Ectodermal cell (in vitro differentiated cells): Measurements from ENCODE around the gene CHID1.
A peak's percentile ranks its signal among the peaks of the same experiment; 100 is the strongest.

ENCODE experiments used
- H3K27ac ChIP-seq: 2 replicates; pipeline ENCODE4 v1.7.0; 2013; ENCODE audit warnings: mild to moderate bottlenecking, low read depth, low read length; ENCODE audit not compliant: insufficient read depth, poor library complexity, severe bottlenecking
- H3K27me3 ChIP-seq: 2 replicates; pipeline ENCODE4 v1.7.0; 2013; ENCODE audit warnings: mild to moderate bottlenecking, low read length; ENCODE audit not compliant: insufficient read depth, control insufficient read depth, poor library complexity, severe bottlenecking
- H3K36me3 ChIP-seq: one replicate; pipeline ENCODE4 v1.7.0; 2013; ENCODE audit warnings: low read length; ENCODE audit not compliant: control insufficient read depth, insufficient read depth
- H3K4me1 ChIP-seq: one replicate; pipeline ENCODE4 v1.7.0; 2013; ENCODE audit warnings: low read length; ENCODE audit not compliant: control insufficient read depth, insufficient read depth
- H3K4me3 ChIP-seq: 2 replicates; pipeline ENCODE4 v1.7.0; 2013; ENCODE audit warnings: low read depth, low read length, control low read depth; ENCODE audit not compliant: insufficient read depth
- H3K9me3 ChIP-seq: 2 replicates; pipeline ENCODE4 v1.7.0; 2013; ENCODE audit warnings: mild to moderate bottlenecking, low read length, moderate library complexity; ENCODE audit not compliant: control insufficient read depth
- WGBS, 2 experiments: methylation state at CpG; one replicate each; pipeline ENCODE4 v1.1.7; 2013; ENCODE audit warnings: missing lambda C conversion rate in 2 of 2; 5-methylcytosine and 5-hydroxymethylcytosine counted together

Gene CHID1

GRCh38 chr11:933142-933851 lies 22.7 kb upstream of the CHID1 start:
- H3K4me1 ChIP-seq = peaks cover 9% of the 10 kb centered on the region
- H3K36me3 ChIP-seq = no peaks in the 10 kb centered on the region
- 83% methylated on average over 14 of the region's 14 CpGs for WGBS, 2 experiments
- H3K9me3 ChIP-seq = no peaks in the 10 kb centered on the region
- H3K4me3 ChIP-seq = no peak overlapping the region
- H3K27ac ChIP-seq = no peak overlapping the region
- no peaks in the 10 kb centered on the region for H3K27me3 ChIP-seq

DNA sequence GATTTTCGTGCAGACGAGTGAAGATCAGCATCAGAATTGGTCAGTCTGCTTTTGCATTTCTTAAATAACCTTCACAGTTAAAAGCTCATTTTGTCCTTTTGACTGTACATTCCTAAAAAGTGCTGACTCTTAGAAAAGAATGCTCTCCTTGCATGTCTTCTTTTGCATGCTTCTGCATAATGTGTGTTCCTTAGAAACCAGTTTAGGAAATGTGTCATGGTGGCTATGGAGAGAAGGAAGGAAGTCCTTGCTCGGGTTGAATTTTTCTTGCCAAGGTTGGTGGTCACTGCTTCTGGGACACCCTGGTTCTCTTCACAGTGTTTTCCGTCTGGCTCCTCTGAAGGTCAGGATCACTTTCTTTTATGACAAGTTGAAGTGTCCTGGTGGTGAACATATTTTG lies 21.8 kb upstream of the CHID1 start:
- Histone ChIP-seq H3K27me3 (no peaks in the 10 kb centered on the region), H3K27ac (no peak overlapping the region), H3K4me1 (peaks cover 9% of the 10 kb centered on the region), H3K9me3 (no peaks in the 10 kb centered on the region), H3K36me3 (no peaks in the 10 kb centered on the region), H3K4me3 (no peak overlapping the region)
- WGBS, 2 experiments = 84 to 94% methylated on average over 4 of the region's 4 CpGs

DNA sequence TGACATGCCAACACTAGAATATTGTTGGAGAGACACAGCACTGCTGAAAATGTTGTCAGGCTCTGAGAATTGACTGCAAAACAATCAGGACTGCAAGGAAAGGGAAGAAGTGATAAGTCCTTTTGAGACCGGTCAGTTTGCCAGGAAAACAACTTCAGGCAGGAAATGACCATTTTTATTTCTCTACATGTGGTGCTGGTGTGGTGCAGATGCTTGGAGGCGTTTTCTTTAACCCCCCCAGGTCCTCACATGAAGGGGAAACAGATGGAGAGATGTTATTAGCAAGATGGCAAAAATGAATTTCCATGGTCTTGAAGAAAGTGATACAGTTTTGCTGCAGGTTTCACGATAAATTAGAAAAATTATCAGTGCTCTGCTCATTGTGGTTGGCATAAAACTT lies 20.8 kb upstream of the CHID1 start:
- 80 to 86% methylated on average over 3 of the region's 3 CpGs for WGBS, 2 experiments
- Histone ChIP-seq H3K27ac (no peak overlapping the region), H3K4me3 (no peak overlapping the region), H3K36me3 (no peaks in the 10 kb centered on the region), H3K9me3 (no peaks in the 10 kb centered on the region), H3K4me1 (peaks cover 14% of the 10 kb centered on the region), H3K27me3 (no peaks in the 10 kb centered on the region)

- H3K4me1 ChIP-seq = peaks cover 12% of the 10 kb centered on the region
- 93 to 95% methylated on average over 11 of the region's 11 CpGs for WGBS, 2 experiments
- H3K36me3 ChIP-seq = no peaks in the 10 kb centered on the region
These were observed 18.8 kb upstream of the CHID1 start for GRCh38 chr11:929405-929804.

GRCh38 chr11:928786-929185 lies 18.2 kb upstream of the CHID1 start:
- H3K4me1 ChIP-seq = peaks cover 6% of the 10 kb centered on the region
- no peak overlapping the region for H3K4me3 ChIP-seq
- no peaks in the 10 kb centered on the region for H3K36me3 ChIP-seq
- H3K9me3 ChIP-seq = no peaks in the 10 kb centered on the region
- 89% methylated on average over 8 of the region's 8 CpGs for WGBS, 2 experiments
- H3K27ac ChIP-seq = no peak overlapping the region
- no peaks in the 10 kb centered on the region for H3K27me3 ChIP-seq

More at GRCh38 chr11:929405-929804, 18.8 kb upstream of the CHID1 start:
- no peak overlapping the region for H3K27ac ChIP-seq
- no peaks in the 10 kb centered on the region for H3K27me3 ChIP-seq
- no peaks in the 10 kb centered on the region for H3K9me3 ChIP-seq
- H3K4me3 ChIP-seq = no peak overlapping the region

- H3K9me3 ChIP-seq = no peaks in the 10 kb centered on the region
- WGBS, 2 experiments = 95 to 97% methylated on average over 6 to 7 of the region's 7 CpGs
These were observed 17.3 kb upstream of the CHID1 start for GRCh38 chr11:927871-928270.

DNA sequence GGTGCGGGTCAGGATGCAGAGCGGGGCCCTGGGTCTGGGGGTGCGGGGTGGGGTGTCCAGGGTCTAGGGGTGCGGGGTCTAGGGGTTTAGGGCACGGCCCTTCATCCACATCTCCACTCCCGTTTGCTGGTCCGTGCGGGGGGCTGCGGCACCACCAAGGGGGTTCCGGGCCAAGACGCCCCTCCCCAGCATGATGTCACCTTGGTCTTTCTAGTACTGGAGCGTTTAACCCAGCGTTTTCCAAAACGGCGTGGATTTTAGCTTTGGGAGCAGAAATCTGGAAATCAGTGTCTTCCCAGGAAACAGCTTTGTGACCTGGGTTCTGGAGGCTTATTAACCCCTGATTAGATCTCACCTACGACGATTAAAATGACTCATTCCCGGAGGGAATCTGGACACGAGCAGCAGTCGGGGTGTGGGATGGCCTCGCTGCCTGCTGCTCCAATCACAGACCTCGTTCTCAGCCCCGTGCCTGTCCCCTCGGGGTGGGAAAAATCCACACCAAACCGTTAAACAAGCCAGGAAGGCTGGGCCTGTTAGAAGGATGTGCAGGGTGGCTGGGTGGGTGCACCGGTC lies 15.8 kb upstream of the CHID1 start:
- Histone ChIP-seq H3K27ac (no peak overlapping the region), H3K4me1 (peaks cover 5% of the 10 kb centered on the region), H3K36me3 (no peaks in the 10 kb centered on the region), H3K4me3 (peak overlapping the region; percentile 60), H3K27me3 (no peaks in the 10 kb centered on the region), H3K9me3 (no peaks in the 10 kb centered on the region)
- 5 to 6% methylated on average over 26 of the region's 26 CpGs for WGBS, 2 experiments

More at GRCh38 chr11:927871-928270, 17.3 kb upstream of the CHID1 start:
- no peak overlapping the region for H3K4me3 ChIP-seq
- peaks cover 5% of the 10 kb centered on the region for H3K4me1 ChIP-seq
- H3K36me3 ChIP-seq = no peaks in the 10 kb centered on the region
- H3K27ac ChIP-seq = no peak overlapping the region
- H3K27me3 ChIP-seq = no peaks in the 10 kb centered on the region

DNA sequence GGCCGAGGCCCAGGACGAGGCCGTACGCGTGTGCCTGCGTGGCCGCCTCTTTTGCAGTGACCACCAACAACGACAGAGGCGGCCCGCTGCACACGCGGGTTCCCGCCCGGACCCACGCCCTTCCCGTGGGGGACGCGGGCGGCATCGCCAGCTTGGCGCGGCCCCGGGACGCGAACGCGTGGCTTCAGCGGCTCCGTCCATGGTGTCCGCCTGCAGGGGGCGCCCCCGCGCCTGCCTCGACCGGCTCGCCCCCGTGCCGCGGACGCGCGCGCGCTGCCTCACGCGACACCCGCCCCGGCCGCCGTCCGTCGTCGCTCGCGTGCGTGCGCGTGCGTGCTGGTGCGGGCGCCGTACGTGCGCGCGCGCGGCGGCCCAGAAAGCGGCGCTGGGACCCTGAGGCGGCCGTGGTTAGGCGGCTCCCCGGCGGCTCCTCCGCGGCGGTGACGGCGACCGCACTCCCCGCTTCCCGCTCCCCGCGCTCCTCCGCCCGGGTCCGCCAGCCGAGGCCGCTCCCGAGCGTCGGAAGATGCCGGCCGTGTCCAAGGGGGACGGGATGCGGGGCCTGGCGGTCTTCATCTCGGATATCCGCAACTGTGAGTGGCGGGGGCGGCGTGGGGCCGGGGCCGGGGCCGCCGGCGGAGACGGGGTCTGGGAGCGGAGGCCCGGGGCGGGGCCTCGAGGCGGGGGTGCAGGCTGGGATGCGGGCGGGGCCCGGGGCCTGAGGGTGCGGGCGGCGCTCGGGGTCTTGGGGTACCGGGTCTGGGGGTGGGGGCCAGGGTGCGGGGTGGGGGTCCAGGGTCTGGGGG lies 15.1 kb upstream of the CHID1 start, which contains the start of gene AP2A2:
AP2A2 (plus strand) TSS at position 375 of the 806 bp plus-strand sequence; CDS start at position 527, 152 bp downstream.
- no peaks in the 10 kb centered on the region for H3K27me3 ChIP-seq
- H3K9me3 ChIP-seq = no peaks in the 10 kb centered on the region
- peak within 1 kb of the TSS; percentile 67 for H3K27ac ChIP-seq
- H3K36me3 ChIP-seq = no peaks in the 10 kb centered on the region
- peak within 1 kb of the TSS; percentile 60 for H3K4me3 ChIP-seq
- 7% methylated on average over 124 of the region's 124 CpGs for WGBS, 2 experiments
- peaks cover 5% of the 10 kb centered on the region for H3K4me1 ChIP-seq

- Histone ChIP-seq H3K36me3 (no peaks in the 10 kb centered on the region), H3K4me3 (no peak overlapping the region), H3K4me1 (peaks cover 5% of the 10 kb centered on the region), H3K9me3 (no peaks in the 10 kb centered on the region), H3K27me3 (no peaks in the 10 kb centered on the region), H3K27ac (no peak overlapping the region)
- whole genome bisulfite sequencing, 2 experiments = 91% methylated on average over 28 of the region's 28 CpGs
These were observed 14.5 kb upstream of the CHID1 start for GRCh38 chr11:925158-925495.
